Neural crest cell (in vitro differentiated cells): ENCODE results near the gene GPBAR1. TPM values are rescaled to one million over a fixed set of nuclear protein-coding genes. Genes with fewer than 3 reads are reported as not detected.
A peak's percentile ranks its signal among the peaks of the same experiment; 100 is the strongest.

Source experiments
- DNase-seq: peaks from one replicate; pipeline ENCODE4 v3.0.0; 2021; ENCODE audit warnings: low read depth, mixed read lengths, low spot score
- H3K27ac Mint-ChIP-seq: one replicate; pipeline ENCODE4 v1.8.0; 2021; ENCODE audit warnings: mild to moderate bottlenecking, mixed read lengths; ENCODE audit not compliant: unreplicated experiment
- H3K27me3 Mint-ChIP-seq: 2 replicates; pipeline ENCODE4 v1.8.0; 2021; ENCODE audit warnings: low read depth, mild to moderate bottlenecking, mixed read lengths
- H3K36me3 Mint-ChIP-seq: 2 replicates; pipeline ENCODE4 v1.8.0; 2021; ENCODE audit warnings: low read depth, mild to moderate bottlenecking, mixed read lengths
- H3K4me1 Mint-ChIP-seq: 2 replicates; pipeline ENCODE4 v1.8.0; 2021; ENCODE audit warnings: mixed read lengths
- H3K4me3 Mint-ChIP-seq: one replicate; pipeline ENCODE4 v1.8.0; 2021; ENCODE audit warnings: mild to moderate bottlenecking, mixed read lengths
- H3K9me3 Mint-ChIP-seq: 2 replicates; pipeline ENCODE4 v1.8.0; 2021; ENCODE audit warnings: mixed read lengths
- total RNA-seq: library from RNA; stranded (reverse); gene quantifications from 2 replicates; pipeline ENCODE4 v1.2.1, GENCODE V29; 2021
- TF ChIP-seq, protein P1 (sequence below): fragments of 200-600 bp; sonication (generic); conservative IDR thresholded peaks from 2 replicates; pipeline ENCODE4 v1.5.0; 2021; ENCODE audit warnings: antibody characterized with exemption, mild to moderate bottlenecking

GPBAR1 gene
- total RNA-seq, 1 donor from 2014 or later = 0.14 TPM

DNA sequence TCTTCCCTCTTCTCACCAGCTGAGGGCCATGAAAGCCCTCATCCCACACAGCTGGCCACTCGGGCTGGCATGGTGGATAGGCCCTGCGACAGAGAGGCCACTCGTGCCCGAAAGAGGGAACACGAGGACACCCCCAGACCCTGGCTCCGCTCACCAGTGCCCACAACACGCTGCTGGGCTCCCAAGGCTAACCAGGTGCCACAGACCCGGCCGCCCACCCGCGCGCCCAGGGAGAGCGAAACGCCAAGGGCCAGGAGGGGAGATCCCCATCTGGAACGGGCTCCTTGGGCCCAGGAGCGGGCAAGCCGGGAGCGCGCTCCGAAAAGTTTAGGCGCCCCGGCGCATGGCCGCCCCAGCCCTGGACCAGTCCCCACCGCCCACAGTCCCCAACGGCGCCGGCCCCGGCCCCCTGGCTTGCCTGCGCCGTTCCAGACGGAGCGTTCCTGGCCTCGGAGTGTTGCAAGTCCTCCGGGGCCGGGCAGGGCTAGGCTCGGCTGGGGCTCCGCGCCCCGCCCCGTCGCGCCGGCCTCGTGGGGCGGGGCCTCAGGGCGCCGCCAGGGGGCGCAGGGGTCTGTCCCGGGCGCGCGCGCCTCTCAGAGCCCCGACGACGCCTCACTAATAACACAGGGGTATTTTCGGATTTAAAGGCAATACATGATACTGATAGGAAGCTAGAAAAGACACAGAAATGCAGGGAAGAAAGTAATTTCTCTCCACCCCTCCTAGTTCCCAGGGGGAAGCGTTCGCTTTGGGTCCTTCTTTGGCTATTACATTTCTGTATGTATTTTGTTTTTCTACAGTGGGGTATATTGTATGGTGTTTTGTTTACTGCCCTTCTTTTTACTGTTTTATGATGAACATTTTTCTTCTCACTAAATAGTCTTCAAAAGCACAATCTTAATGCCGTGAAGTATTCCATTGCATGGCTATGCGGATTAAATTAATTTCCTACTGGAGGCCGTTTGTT lies 31.5 kb downstream of the GPBAR1 start, which contains the start of gene TMBIM1:
Gene TMBIM1 (minus strand): TSS at position 456 of the 967 bp plus-strand sequence. CDS start 10,362 bp downstream, outside the sequence.
- Mint-ChIP-seq H3K27ac (no peak within 1 kb of the TSS), H3K4me1 (peaks cover 21% of the 10 kb centered on the region), H3K4me3 (peak within 1 kb of the TSS; percentile 70), H3K27me3 (no peaks in the 10 kb centered on the region), H3K9me3 (no peaks in the 10 kb centered on the region), H3K36me3 (no peaks in the 10 kb centered on the region)
- DNase-seq = peak; percentile 71
- TF ChIP-seq, protein P1, sequence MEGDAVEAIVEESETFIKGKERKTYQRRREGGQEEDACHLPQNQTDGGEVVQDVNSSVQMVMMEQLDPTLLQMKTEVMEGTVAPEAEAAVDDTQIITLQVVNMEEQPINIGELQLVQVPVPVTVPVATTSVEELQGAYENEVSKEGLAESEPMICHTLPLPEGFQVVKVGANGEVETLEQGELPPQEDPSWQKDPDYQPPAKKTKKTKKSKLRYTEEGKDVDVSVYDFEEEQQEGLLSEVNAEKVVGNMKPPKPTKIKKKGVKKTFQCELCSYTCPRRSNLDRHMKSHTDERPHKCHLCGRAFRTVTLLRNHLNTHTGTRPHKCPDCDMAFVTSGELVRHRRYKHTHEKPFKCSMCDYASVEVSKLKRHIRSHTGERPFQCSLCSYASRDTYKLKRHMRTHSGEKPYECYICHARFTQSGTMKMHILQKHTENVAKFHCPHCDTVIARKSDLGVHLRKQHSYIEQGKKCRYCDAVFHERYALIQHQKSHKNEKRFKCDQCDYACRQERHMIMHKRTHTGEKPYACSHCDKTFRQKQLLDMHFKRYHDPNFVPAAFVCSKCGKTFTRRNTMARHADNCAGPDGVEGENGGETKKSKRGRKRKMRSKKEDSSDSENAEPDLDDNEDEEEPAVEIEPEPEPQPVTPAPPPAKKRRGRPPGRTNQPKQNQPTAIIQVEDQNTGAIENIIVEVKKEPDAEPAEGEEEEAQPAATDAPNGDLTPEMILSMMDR = peak; percentile 90

DNA sequence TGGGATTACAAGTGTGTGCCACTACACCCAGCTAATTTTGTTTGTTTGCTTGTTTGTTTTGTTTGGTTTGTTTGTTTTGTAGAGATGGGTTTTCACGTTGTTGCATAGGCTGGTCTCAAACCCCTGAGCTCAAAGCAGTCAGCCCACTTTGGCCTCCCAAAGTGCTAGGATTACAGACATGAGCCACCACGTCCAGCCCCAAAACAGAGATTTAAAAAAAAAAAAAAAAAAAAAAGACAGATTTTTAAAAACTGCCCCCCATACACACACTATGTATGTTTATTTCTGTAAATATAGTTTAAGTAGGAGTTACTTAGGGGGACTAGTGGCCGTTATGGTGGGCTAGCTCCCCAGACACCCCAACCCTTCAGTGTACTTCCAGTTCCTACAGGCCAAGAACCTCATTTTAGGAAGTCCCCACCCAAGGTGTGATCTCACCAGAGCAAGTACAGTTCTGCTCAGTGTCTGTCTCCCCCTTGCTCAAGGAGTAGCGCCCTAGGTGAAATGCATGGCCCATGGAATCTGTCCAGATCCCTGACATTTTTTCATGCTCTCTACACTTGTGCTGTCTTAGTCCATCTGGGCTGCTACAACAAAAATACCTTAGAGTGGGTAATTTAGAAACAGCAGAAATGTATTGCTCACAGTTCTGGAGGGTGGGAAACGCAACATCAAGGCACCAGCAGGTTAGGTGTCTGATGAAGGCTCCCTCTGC lies 33.1 kb downstream of the GPBAR1 start:
- peaks cover 25% of the 10 kb centered on the region for H3K4me1 Mint-ChIP-seq
- H3K36me3 Mint-ChIP-seq = no peaks in the 10 kb centered on the region
- TF ChIP-seq, protein P1 = no peak
- H3K27me3 Mint-ChIP-seq = no peaks in the 10 kb centered on the region
- no peak overlapping the region for H3K27ac Mint-ChIP-seq
- H3K4me3 Mint-ChIP-seq = peak overlapping the region; percentile 12
- no peaks in the 10 kb centered on the region for H3K9me3 Mint-ChIP-seq
- no peak for DNase-seq

DNA sequence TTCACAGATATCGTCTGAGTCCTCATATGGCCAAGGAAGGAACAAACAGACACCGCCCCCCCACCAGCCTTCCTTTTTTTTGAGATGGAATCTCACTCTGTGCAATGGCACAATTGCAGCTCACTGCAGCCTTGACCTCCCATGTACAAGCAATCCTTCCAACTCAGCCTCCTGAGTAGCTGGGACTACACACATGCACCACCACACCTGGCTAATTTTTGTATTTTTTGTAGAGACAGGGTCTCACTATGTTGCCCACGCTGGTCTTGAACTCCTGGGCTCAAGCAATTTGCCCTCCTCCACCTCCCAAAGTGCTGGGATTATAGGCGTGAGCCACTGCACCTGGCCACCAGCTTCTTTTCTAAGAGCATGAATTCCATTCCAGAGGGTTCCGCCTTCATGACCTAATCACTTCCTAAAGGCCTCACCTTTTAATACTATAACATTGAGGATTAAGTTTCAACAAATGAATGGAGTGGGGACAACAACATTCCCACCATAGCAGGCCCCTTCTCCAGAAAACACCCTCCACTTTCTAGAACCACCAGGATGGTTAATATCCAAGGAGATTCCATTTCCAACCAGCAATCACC lies 33.7 kb downstream of the GPBAR1 start:
- no peak for DNase-seq
- peak overlapping the region; percentile 12 for H3K4me3 Mint-ChIP-seq
- no peaks in the 10 kb centered on the region for H3K9me3 Mint-ChIP-seq
- no peaks in the 10 kb centered on the region for H3K36me3 Mint-ChIP-seq
- TF ChIP-seq, protein P1 = no peak
- H3K27ac Mint-ChIP-seq = no peak overlapping the region
- peaks cover 23% of the 10 kb centered on the region for H3K4me1 Mint-ChIP-seq
- H3K27me3 Mint-ChIP-seq = no peaks in the 10 kb centered on the region

DNA sequence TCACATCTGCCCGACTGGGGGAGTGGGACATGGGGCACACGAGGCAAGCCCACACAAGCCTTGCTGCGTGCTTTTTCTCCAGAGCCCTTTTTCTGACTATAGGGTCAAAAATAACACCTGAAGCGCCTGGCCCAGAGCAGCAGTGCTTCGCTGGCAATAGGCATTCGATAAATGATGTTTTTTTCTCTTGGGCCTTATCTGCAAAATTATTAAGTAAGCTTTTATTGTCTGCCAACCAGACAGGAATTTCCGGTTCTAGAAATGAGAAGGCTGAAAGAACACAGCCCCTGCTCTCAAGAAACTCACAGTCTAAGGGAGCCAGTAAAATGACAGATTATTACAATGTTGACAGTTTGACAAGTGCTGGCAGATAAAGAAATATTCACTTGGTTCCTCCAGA lies 34.2 kb downstream of the GPBAR1 start:
- no peak overlapping the region for H3K4me3 Mint-ChIP-seq
- H3K9me3 Mint-ChIP-seq = no peaks in the 10 kb centered on the region
- H3K4me1 Mint-ChIP-seq = peaks cover 18% of the 10 kb centered on the region
- H3K27ac Mint-ChIP-seq = no peak overlapping the region
- H3K36me3 Mint-ChIP-seq = no peaks in the 10 kb centered on the region
- TF ChIP-seq, protein P1 = no peak
- H3K27me3 Mint-ChIP-seq = no peaks in the 10 kb centered on the region
- DNase-seq = no peak

DNA sequence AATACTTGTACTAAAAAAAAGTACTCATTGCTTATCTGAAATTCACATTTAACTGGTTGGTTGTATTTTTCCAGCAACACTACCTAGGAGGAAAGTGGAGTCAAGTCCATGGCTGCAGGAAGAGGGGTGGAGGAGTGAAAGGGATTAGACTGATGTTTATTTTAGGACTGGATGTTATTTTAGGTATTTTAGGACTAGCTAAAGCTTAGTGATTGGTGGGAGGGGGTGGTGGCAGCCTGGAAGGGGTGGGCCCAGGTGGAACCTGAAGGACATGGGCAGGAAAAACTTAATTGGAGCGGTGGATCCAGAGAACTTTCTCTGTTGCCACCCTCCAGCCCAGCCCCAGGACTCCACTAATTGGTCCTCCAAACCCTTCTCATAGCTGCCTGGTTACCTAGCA lies 35.4 kb downstream of the GPBAR1 start:
- Mint-ChIP-seq H3K27me3 (no peaks in the 10 kb centered on the region), H3K36me3 (no peaks in the 10 kb centered on the region), H3K27ac (no peak overlapping the region), H3K9me3 (no peaks in the 10 kb centered on the region), H3K4me3 (no peak overlapping the region), H3K4me1 (peaks cover 13% of the 10 kb centered on the region)
- DNase-seq = no peak
- TF ChIP-seq, protein P1 = no peak
